HG03108 (cell line): ENCODE results near the gene INPP4B.

ENCODE experiments used
- ATAC-seq: cut with Tn5 transposase; IDR thresholded peaks from one replicate; pipeline ENCODE4 v1.9.1; 2021; ENCODE audit warnings: moderate library complexity; ENCODE audit not compliant: unreplicated experiment

INPP4B gene

GRCh38 chr4:142396279-142396678 lies 449.8 kb downstream of the INPP4B start:
- ATAC-seq, result no peak

GRCh38 chr4:142393127-142393526 lies 453.0 kb downstream of the INPP4B start:
- no peak for ATAC-seq

GRCh38 chr4:142386856-142387255 lies 459.2 kb downstream of the INPP4B start:
- no peak for ATAC-seq

- no peak for ATAC-seq
Measured at GRCh38 chr4:142386449-142386848, 459.7 kb downstream of the INPP4B start.

GRCh38 chr4:142383800-142384470 lies 462.2 kb downstream of the INPP4B start:
- no peak for ATAC-seq

- no peak for ATAC-seq
Measured at GRCh38 chr4:142383354-142383753, 462.7 kb downstream of the INPP4B start.

GRCh38 chr4:142380052-142380602 lies 466.0 kb downstream of the INPP4B start:
- ATAC-seq, result no peak

- no peak for ATAC-seq
Measured at GRCh38 chr4:142379277-142380051, 466.6 kb downstream of the INPP4B start.

GRCh38 chr4:142378179-142378578 lies 467.9 kb downstream of the INPP4B start:
- ATAC-seq, result no peak

GRCh38 chr4:142377342-142378091 lies 468.6 kb downstream of the INPP4B start:
- ATAC-seq, result no peak

- no peak for ATAC-seq
Measured at GRCh38 chr4:142376204-142376603, 469.9 kb downstream of the INPP4B start.

GRCh38 chr4:142373610-142374009 lies 472.5 kb downstream of the INPP4B start:
- no peak for ATAC-seq

- ATAC-seq, result no peak
Measured at GRCh38 chr4:142372530-142373260, 473.4 kb downstream of the INPP4B start.

GRCh38 chr4:142369141-142369540 lies 477.0 kb downstream of the INPP4B start:
- no peak for ATAC-seq

GRCh38 chr4:142367418-142368180 lies 478.5 kb downstream of the INPP4B start:
- no peak for ATAC-seq

- no peak for ATAC-seq
Measured at GRCh38 chr4:142366769-142367181, 479.3 kb downstream of the INPP4B start.

- no peak for ATAC-seq
Measured at GRCh38 chr4:142365391-142365790, 480.7 kb downstream of the INPP4B start.

GRCh38 chr4:142363686-142364085 lies 482.4 kb downstream of the INPP4B start:
- ATAC-seq, result no peak

- no peak for ATAC-seq
Measured at GRCh38 chr4:142361981-142362380, 484.1 kb downstream of the INPP4B start.

GRCh38 chr4:142360657-142361056 lies 485.4 kb downstream of the INPP4B start:
- ATAC-seq, result no peak
